Heart right ventricle (tissue), 16 donors: ENCODE measurements around the gene PGRMC2. TPM values are rescaled to one million over a fixed set of nuclear protein-coding genes. Genes with fewer than 3 reads are reported as not detected.

ENCODE experiments used
- ATAC-seq, 8 donors: fragments of 200-7000 bp; cut with Tn5 transposase; one replicate each; pipeline ENCODE4 v1.9.1; 2020; ENCODE audit warnings: mild to moderate bottlenecking in 8 of 8, moderate library complexity in 8 of 8, moderate number of reproducible peaks in 1 of 8
- DNase-seq, 2 donors: peaks; one replicate each; pipeline ENCODE4 v3.0.0-alpha.2; 2020
- H3K27ac ChIP-seq, 10 donors: fragments of 200-600 bp; sonication (generic) in 2 of 10; one replicate each; pipeline versions ENCODE4 v1.5.0 to v1.8.0; 2020 to 2022; ENCODE audit warnings: mild to moderate bottlenecking in 3 of 10
- H3K27me3 ChIP-seq, 7 donors: fragments of 200-600 bp; one replicate each; pipeline ENCODE4 v1.8.0; 2021 to 2022; ENCODE audit warnings: mild to moderate bottlenecking in 2 of 7
- H3K36me3 ChIP-seq, 9 donors: fragments of 200-600 bp; sonication (generic) in 1 of 9; one replicate each; pipeline versions ENCODE4 v1.5.0 to v1.8.0; 2020 to 2022; ENCODE audit warnings: mild to moderate bottlenecking in 2 of 9
- H3K4me1 ChIP-seq, 9 donors: fragments of 200-600 bp; sonication (generic) in 1 of 9; one replicate each; pipeline versions ENCODE4 v1.5.0 to v1.8.0; 2020 to 2022; ENCODE audit warnings: mild to moderate bottlenecking in 4 of 9
- H3K4me3 ChIP-seq, 10 donors: fragments of 200-600 bp; sonication (generic) in 2 of 10; one replicate each; pipeline versions ENCODE4 v1.5.0 to v1.8.0; 2020 to 2022; ENCODE audit warnings: mild to moderate bottlenecking in 7 of 10, moderate library complexity in 2 of 10
- H3K9me3 ChIP-seq, 11 donors: fragments of 200-600 bp in 10 of 11; sonication (generic) in 2 of 11; one replicate each; pipeline versions ENCODE4 v1.5.0 to v1.8.0; 2013 to 2022; ENCODE audit warnings: mild to moderate bottlenecking in 2 of 11, control low read depth in 1 of 11, moderate library complexity in 1 of 11
- WGBS, 2 donors: extraction: QIAGEN DNeasy Blood & Tissue Kit; methylation state at CpG; one replicate each; pipeline ENCODE4 v1.1.7; 2013; ENCODE audit warnings: inconsistent platforms in 1 of 2; 5-methylcytosine and 5-hydroxymethylcytosine counted together
- intact Hi-C, 10 donors: fragments of 100-400 bp; cut with DNase I; formaldehyde crosslinking; loops; one replicate each; pipeline versions ENCODE4 v1.11.1 to v1.14.2; 2022
- polyA plus RNA-seq, 2 donors: library from polyadenylated mRNA; stranded (reverse); fragments of 200-250 nt; gene quantifications; one replicate each; pipeline ENCODE4 v1.2.3, GENCODE V29; 2013
- total RNA-seq, 10 donors: library from RNA; stranded (reverse); fragmentation: NEBNext Ultra II Directional in 3 of 10; extraction: Animal tissue kit (Norgen Biotek cat#: 25700) in 3 of 10; gene quantifications; one replicate each; pipeline versions ENCODE4 v1.2.1 to v1.2.4, GENCODE V29; 2021 to 2023
- TF ChIP-seq, protein P1 (sequence below), 9 donors: fragments of 200-600 bp; sonication (generic) in 2 of 9; IDR thresholded peaks; one replicate each; pipeline versions ENCODE4 v1.5.0 to v1.8.0; 2021 to 2022; ENCODE audit warnings: antibody characterized with exemption in 9 of 9, mild to moderate bottlenecking in 5 of 9, moderate library complexity in 1 of 9
- donor health status: Arrhythmogenic right ventricular cardiomyopathy.
- donor health status: ischemic (EF 13 %, LVEDD 7.1; RV severe dilation, severe dysfunction).
- donor health status: healthy with polysubstance abuse.
- donor health status: DM: no; HTN: yes; CAD: no.
- donor health status: DM: no; HTN: no; CAD: no.
- donor health status: ischemic (EF 25% LVEDD 6.9; RV normal size, moderate dysfunction).
- donor health status: ischemic (EF 25% LVEDD 5.7; RV mildly dilated, moderate dysfunction).
- donor health status: healthy.
- donor health status: DM: yes; HTN: yes; CAD: no.
- donor health status: Ischemic cardiomyopathy.
- donor health status: ischemic (EF 35%, LVEDD 5.7; RV mildly dilated, moderate dysfunction).
- donor health status: nonischemic (EF 11% LVEDD 7.7; RV severe dilation, severe dysfunction).
- donor health status: DM: yes; HTN: yes; CAD: no.
- donor health status: PGD.
- donor health status: ischemic (EF 29% LVEDD 5.4; RV normal size, mild dysfunction).
- donor health status: nonischemic (EF 23%, LVEDD 6.1; RV moderate dilation, normal function).

The PGRMC2 gene
- total and polyA plus RNA-seq, 12 donors, result 26.0 to 78.9 (median 66.6) TPM

DNA sequence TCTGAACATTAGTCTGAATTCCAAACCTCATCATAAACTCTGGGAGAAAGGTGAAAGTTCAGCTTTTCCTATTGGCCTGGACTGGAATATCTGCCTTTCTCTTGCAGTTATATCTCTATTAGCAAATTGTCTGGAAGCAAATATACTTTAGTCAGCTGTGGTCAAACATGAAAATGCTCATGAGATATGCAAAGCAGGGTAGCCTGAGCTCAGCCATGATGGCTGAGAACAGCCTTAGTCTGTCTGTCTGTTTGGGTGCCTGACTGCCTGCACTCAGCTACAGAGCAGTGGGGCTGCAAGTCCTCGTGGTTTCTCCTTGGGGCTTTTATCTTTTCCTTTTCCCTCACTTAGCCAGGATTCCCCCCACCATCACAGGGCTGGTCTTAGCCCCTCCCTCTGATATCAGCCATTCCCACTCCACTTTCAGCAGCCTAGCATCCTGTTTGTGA, 19.5 kb upstream of the PGRMC2 start:
- Histone ChIP-seq H3K27ac (no peak overlapping the region), H3K27me3 (no peaks in the 10 kb centered on the region), H3K4me3 (no peak overlapping the region), H3K9me3 (no peaks in the 10 kb centered on the region), H3K36me3 (no peaks in the 10 kb centered on the region), H3K4me1 (peaks cover 0 to 75% (median 16%) of the 10 kb centered on the region in 9 donors)
- no peak for DNase-seq
- intact Hi-C loops, result loop anchor here in 2 of 10 donors (5.0 to 10.0 kb wide), 2 partner anchors 45 to 498 kb away; partner anchors contain the start of gene JADE1 (in 1 of the 2)
- no peak for ATAC-seq
- TF ChIP-seq, protein P1, sequence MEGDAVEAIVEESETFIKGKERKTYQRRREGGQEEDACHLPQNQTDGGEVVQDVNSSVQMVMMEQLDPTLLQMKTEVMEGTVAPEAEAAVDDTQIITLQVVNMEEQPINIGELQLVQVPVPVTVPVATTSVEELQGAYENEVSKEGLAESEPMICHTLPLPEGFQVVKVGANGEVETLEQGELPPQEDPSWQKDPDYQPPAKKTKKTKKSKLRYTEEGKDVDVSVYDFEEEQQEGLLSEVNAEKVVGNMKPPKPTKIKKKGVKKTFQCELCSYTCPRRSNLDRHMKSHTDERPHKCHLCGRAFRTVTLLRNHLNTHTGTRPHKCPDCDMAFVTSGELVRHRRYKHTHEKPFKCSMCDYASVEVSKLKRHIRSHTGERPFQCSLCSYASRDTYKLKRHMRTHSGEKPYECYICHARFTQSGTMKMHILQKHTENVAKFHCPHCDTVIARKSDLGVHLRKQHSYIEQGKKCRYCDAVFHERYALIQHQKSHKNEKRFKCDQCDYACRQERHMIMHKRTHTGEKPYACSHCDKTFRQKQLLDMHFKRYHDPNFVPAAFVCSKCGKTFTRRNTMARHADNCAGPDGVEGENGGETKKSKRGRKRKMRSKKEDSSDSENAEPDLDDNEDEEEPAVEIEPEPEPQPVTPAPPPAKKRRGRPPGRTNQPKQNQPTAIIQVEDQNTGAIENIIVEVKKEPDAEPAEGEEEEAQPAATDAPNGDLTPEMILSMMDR (IDR thresholded peaks at IDR 0.05), result no peak
- WGBS, 2 donors, result 30 to 35% methylated on average over 1 of the region's 1 CpG

GRCh38 chr4:128305942-128306341, 18.3 kb upstream of the PGRMC2 start:
- Histone ChIP-seq H3K4me3 (no peak overlapping the region), H3K36me3 (peaks cover 0 to 5% (median 0%) of the 10 kb centered on the region in 9 donors), H3K27me3 (no peaks in the 10 kb centered on the region), H3K27ac (no peak overlapping the region), H3K9me3 (no peaks in the 10 kb centered on the region), H3K4me1 (peaks cover 0 to 64% (median 16%) of the 10 kb centered on the region in 9 donors)
- intact Hi-C loops, result loop anchor here in 2 of 10 donors (5.0 to 10.0 kb wide), 2 partner anchors 46 to 499 kb away; partner anchors contain the start of gene JADE1 (in 1 of the 2)
- TF ChIP-seq, protein P1 (IDR thresholded peaks at IDR 0.05), result no peak
- no peak for DNase-seq
- WGBS, 2 donors, result 89 to 91% methylated on average over 2 of the region's 2 CpGs
- no peak for ATAC-seq

DNA sequence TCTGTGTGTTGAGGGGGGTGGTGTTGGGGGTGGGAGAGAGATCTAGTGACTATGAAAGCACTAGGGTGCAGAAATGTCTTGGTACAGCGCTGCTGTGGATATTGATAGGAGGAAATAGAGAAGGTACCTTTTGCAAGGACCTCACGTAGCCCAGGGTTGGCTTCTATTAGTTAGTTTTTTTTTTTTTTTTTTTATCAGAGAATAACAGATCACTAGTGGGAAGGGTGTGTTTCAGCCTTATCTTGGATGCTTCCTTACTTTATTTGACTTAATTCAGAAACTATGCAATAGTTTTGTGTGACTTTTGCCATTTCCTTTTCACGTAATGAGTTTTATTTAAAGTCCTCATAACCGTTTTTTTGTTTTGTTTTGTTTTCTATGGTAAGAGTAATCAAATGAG, 16.4 kb upstream of the PGRMC2 start:
- no peaks in the 10 kb centered on the region for H3K9me3 ChIP-seq
- DNase-seq (no peak), ATAC-seq (peak in 5 of 8 donors; percentile 53 to 64 (median 62))
- H3K27me3 ChIP-seq, result no peaks in the 10 kb centered on the region
- H3K4me1 ChIP-seq, result peaks cover 0 to 44% (median 6%) of the 10 kb centered on the region in 9 donors
- H3K36me3 ChIP-seq, result peaks cover 0 to 13% (median 0%) of the 10 kb centered on the region in 9 donors
- intact Hi-C loops, result loop anchor here in 1 of 10 donors (10.0 kb wide), 1 partner anchor 501 kb away; the partner anchor contains the start of gene JADE1
- 58 to 82% methylated on average over 4 of the region's 4 CpGs for WGBS, 2 donors
- no peak overlapping the region for H3K4me3 ChIP-seq
- H3K27ac ChIP-seq, result peak overlapping the region in 2 of 10 donors; percentile 39 to 65
- TF ChIP-seq, protein P1 (IDR thresholded peaks at IDR 0.05), result no peak

DNA sequence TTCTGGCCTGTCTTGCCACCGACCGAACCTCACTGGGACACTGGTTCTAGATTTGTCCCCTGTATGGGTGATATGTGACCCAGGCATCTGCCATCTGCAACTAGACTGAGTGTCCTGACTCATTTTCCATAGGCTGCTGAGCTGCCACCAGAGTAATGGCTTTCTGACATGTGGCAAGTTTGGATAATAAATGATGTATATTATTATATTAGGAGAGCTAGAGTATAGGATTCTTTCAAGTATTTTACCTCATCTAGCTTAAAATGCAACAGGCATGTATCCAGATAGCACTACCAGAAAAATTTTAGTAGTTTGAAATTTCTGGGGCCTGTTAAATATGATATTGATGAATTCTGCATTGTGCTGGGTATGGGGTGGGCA, 15.8 kb upstream of the PGRMC2 start:
- Histone ChIP-seq H3K9me3 (no peaks in the 10 kb centered on the region), H3K27ac (peak overlapping the region in 1 of 10 donors; percentile 39), H3K27me3 (no peaks in the 10 kb centered on the region), H3K4me1 (peaks cover 0 to 38% (median 0%) of the 10 kb centered on the region in 9 donors), H3K4me3 (no peak overlapping the region), H3K36me3 (peaks cover 0 to 13% (median 0%) of the 10 kb centered on the region in 9 donors)
- DNase-seq, result no peak
- 95 to 100% methylated on average over 2 of the region's 2 CpGs for WGBS, 2 donors
- intact Hi-C loops, result loop anchor here in 1 of 10 donors (10.0 kb wide), 1 partner anchor 501 kb away; the partner anchor contains the start of gene JADE1
- ATAC-seq, result no peak
- TF ChIP-seq, protein P1 (IDR thresholded peaks at IDR 0.05), result no peak
